Activated CD4-positive, CD25-positive, alpha-beta regulatory T cell (primary cell): Measurements from ENCODE around the gene XRCC3.

Source experiments
- DNase-seq, 4 experiments: peaks; one replicate each; lab custom pipeline; 2025; lab: John Stamatoyannopoulos, UW

The XRCC3 gene

DNA sequence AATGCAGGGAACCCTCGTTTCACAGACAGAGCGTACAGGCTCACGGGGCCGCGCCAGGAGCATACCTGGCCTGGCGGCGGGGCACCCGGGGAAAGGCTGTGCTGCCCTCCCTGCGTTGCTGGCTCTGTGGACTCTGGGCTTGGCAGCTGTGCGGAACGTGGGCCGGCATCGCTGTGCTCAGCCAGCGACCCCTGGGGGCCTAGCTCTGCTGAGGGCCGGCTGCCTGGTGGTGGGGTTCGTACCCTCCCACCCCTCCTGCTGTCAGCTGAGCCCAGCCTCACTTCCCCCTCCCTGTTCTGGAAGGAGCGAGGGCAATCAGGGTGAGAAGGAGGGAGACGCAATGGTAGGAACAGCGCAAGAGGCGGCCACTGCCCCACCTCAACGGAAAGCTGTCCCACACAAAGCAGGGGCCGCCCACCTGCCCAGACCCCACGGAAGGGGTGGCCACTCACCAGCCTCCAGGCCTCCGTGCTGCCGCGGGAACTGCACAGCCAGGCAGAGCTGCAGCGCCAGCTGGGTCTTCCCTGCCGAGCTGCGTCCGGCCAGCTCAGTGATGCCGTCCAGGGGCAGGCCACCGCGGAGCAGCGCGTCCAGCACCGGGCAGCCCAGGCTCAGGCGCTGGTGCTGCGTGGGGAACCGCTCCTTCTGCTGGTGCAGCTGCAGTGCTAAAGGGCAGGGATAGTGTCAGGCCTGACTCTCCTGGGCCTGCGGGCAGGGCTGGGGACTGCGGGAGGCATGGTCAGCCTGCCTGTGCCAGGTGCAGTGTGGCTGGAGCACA, 8.5 kb downstream of the XRCC3 start:
- DNase-seq, result no peak

DNA sequence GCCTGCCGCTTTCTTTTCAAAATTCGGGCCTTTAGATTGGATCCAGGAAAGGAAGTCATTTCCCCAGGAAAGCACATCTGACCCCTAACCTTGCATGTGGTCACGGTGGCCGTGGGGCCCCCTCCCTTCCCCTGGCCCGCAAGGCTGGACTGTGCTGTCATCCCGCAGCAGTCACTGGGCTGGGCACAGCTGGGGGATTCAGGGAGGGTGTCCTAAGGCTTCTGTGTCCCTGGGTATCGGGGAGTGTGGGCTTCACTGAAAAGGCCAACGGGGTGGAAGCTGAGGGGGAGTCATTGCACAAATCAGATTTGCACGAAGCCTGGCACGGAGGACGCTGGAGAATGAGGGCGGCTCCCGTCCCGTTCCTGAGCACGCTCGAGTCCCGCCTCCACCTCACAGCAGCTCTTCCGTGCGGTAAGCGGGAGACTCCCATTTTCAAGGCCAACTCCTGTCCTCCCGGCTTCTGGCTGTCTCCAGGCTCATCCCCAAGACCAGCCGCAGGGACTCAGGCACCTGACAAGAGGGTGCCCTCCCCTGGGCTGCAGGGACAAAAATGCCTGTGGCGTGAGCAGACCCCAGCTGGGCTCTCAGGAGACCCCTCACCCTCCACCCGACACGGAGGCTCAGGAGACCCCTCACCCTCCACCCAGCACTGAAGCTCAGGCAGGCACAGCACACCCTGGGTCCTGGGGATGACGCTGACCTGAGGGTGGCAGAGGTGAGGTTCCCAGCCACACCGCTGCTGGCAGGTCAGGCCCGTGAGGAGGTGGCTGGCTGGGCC, 9.6 kb downstream of the XRCC3 start:
- DNase-seq, result no peak

DNA sequence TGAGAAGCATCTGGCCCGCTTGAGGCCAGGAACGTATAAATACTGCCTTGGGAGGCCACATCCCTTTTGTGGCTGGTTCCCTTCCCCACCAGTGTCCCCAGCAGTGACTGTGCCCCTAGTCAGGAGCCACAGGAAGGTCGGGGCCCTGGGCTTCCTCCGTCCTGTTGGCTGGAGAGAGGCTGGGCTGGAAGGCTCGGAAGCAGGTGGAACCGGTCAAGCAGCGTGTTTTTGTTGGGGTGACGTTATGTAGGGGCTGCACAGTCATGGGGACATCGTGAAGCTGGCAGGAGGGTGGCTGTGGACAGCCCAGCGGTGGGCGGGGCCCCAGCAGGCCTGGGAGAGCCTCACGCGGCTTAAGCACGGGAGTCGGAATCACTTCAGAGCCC, 10.1 kb downstream of the XRCC3 start:
- no peak for DNase-seq

DNA sequence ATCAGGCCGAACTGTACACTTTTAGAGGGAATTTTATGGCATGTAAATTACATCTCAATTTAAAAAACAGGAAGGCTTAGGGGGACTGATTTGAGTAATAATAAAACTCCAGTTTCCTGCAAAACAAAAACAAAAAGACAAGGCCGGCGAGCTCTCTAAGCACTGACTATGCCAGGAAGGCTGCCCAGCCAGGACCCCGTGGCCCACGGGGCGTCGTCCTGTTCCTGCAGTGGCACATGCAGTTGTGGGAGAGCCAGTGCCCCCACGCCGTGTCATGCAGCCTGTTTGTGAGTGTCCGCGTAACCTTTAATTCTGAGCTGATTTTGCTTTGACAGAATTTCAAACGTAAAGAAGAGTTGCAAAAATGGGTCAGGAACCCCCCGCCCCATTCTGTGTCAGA, 10.5 kb downstream of the XRCC3 start:
- no peak for DNase-seq

DNA sequence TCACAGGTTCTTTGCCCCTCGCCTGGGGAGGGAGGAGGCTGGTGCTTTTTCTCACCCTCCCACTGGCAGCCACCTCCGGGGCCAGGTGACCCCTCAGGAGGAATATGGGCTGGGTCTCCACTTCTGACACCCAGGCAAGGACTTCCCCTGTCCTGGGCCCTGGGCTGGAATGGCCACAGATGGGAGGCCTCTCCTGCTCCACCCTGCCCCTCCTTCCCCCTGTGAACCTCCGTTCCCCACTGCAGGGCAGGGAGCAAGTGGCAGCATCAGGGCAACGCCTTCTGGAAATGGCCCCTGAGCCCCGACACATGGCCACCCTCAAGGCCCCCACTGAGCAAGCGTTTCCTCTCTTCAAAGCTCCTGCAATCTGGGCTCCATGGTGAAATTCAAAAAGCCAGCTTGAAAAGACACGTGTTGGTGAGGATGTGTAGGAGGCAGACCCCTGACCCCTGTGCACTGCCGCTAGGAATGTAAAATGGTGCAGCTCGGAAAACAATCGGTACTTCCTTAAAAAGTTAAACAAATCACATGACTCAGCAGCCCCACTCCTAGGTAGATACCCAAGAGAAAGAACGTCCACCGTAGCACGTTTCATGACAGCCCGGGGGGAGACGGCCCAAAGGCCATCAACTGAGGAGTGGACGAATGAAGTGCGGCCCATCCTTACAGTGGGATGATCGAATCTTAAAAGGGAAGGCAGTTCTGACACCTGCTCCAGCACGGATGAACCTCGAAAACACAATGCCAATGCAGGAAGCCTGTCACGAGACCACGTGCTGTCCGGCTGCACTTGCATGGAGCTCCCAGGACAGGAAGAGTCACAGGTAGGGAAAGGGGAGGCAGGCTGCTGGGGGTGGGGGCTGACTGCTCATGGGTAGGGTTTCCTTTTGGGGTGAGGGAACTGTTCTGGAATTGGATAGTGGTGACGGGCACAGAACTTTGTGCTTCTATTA, 11.5 kb downstream of the XRCC3 start:
- no peak for DNase-seq

DNA sequence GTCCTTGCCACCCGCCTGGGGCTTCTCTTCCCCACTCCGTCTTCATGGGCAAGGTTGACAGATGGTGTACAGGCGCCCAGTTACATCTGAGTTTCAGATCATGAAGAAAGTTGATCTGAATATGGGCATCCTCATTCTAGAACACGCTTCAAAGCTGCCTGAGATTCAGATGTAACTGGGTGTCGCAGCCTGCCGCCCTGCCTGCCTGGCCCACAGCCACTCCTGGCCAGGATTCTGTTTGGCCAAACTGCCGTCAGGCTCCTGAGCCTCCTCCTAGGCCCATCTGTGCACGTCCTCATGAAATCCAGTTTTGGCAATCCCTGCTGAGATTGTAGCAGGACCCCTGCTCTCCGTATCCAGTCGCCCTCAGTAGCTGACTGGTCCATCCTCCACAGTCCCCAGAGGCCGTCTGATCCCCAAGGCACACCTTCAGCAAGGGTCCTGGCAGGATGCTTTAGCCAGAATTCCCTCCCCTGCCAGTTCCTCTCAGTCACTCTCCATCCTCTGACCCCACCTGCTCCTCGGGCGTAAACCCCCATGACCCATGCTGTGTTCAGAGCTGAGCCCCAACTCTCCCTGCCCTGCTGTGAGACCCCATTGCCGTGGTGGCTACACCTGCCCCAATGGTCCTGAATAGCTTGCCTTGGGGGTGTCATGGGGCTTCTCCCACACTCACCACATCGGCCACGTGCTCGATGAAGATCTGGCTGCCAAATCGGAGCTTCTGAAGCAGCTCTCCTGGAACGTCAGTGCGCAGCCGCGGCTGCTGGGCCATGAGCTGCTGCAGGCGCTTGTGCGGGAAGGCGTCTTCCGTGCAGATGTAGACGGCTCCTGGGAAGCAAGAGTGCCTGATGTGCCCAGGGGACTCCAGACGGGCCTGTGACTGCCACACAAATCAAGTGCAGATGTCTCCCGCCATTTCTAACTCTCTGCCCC, 12.5 kb downstream of the XRCC3 start:
- no peak for DNase-seq

DNA sequence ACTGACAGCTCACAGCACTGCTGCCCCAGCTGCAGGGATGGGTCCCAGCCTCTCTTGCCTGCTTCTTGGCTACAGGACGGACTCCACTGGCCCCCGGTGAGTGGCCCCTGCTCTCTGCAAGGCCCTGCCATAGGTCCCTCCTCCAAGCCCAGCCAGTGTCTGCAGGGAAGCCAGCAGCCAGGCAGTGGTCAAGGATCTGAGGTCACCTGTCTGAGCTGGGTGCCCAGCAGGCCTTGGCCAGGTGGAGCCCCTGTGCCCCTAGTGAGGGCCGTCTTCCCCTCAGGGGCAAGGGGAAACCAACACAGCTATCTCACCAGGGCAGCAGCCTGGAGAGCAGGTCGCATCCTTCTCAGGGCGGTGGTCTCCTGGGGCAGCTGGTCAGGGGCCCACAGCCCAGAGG, 13.2 kb downstream of the XRCC3 start:
- DNase-seq, result no peak

DNA sequence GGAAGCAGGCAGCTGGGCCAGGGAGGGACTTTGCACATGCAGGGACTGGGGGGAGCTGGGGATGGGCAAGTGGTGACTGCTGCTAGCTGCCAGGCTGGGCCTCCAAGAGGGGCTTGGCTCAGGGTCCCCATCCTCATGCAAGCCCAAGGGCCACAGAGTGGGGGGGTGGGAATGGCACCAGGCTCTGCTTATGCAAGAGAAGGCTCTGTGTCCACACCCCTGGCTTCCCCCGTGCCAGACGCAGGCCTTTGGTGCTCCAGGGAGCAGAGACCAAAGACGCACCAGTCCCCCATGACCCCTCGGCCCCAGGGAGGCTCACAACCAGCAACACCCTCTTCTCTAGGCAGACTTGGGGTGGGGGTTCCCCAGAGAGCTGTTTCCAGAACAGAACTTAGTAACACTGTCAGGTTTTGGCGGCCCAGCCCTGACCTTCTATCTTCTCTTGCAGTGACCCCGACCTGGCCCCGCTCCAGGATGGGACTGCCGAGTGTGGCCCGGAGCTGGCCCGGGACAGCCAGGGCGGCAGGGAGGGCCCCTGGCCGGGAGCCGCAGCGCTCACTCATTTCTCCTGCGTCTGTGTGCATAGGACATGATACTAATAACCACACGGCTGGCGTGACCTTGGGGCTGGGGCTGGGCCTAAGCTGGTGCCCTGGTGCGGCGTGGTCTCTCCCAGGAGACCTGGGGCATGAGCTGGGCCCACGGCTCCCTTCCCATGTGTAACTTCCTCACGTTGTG, 14.3 kb downstream of the XRCC3 start:
- no peak for DNase-seq

DNA sequence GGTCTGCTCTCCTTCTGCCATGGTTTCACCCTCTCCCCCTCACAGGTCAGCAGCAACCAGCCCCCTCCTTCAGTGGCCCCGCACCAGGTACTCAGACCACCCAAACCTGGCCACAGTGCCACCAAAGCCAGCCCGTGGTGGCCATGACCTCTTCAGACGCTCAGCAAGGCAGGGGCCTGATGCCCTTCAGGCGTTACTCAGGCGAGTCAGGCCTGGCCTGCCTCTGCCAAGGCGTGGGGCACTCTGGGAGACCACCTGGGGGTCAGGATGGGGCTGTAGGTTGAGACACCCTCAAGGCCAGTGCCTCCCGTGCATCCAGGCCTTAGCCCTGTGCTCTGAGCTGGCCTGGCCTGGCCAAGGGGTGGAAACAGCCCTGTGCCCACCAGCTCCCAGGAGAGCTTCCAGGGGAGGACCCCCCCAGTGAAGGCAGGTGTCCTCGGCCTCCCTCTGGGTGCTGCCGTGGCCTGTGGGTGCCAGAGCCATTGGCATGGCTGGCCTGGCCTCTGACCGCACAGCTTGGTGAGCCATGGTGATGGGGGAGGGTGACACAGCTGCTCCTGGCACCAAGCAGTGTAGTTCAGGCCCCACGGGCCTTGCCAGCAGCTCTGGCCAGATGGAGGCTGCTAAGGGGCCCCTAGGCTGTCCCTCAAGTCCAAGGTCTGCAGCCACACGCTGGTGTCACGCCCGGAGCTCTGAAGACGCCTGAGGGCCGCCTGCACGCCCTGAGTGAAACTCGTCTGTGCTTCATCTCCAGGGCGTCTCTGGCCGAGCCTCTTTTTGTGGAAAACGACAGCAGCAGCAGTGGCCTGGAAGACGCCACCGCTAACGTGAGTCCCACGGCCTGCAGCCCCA, 15.1 kb downstream of the XRCC3 start:
- DNase-seq, result no peak

DNA sequence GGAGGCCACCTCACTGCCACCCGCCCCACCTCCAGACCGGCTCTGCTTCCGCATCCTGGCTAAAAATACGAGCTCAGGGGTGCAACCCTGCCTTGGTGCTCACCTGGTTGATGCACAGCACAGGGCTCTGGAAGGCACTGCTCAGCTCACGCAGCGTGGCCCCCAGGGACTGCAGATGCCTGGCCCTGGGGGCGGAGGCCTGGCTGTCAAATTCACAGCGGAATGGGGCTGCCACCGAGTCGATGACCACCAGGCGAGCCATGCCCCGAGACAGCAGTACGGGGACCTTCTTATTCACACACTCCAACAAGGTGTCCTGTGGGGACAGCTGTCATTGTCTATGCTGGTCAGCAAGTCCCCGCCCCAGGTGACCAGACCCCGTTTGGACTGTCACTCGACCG, 16.0 kb downstream of the XRCC3 start:
- DNase-seq, result no peak

DNA sequence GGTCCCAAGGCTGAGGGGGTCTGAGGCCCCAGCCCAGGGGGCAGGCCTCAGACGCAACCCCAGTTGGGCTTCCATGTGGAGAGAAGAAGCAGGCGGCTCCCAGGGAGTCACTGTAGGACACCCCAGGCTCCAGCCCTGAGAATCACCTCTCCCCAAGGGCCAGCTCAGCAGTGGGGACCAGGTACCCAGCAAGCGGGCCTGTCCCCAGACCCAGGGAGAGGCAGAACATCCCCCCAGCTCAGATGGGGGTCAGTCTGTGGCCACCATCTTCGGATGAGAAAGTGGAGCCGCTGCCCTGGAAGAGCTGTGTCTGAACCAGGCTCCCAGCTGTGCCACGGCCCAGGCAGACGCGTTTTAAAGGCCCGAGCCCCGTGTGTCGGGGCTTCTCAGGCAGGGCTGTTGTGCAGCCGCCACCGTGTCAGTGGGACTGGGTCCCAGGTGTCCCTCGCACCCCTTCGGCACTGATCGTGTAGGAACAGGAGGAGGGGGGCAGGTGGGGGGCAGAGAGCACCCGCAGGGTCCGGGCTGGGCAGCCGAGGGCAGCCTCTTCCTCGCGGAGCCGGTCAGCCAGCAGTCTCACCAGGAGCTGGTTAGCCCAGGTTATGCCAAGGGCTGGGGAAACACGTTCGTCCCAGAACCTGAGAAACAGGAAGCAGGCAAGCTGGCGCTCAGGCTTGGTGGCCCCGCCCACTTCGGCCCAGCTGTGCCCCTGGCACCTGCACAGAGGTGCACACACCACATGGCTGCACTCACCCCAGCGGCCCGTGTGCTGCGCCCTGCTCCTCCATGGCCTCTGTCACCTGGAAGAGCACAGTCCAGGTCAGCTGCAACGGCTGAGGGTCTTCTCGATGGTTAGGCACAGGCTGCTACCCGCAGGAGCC, 16.6 kb downstream of the XRCC3 start:
- DNase-seq, result no peak

DNA sequence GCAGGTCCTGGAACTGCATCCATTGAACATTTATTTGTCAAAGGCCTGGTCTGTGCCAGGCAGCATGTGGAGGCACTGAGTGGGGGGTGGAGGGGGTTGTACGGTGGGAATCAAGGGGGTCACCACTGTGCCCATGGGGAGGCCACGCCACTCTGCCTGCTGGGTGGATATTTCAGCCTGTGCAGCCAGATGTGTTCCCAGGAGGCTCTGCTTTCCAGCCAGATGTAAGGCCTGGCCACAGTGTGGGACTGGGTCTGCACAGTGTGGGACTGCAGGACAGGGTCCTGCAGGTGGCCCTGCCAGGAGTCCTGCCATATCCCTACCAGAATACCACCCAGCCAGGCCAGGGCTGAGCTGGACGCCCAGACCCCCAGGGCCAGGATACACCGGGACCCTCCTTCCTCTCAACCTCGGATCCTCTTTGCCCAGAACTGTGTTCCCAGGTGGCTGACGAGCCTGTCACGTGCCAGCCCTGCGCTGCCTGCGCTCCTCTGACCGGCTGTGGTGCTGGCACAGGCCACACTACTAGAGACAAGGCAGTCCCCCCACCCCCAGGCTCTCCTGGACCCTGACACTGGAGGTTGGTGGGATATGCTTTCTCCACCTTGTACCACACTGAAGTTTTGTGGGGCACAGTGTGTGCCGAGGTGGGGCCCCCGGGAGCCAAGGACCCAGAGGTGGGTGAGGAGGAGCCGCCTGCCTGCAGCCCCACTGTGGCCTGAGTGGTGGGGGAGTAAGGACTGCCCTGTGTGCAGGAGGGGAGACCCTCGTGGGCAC, 17.5 kb downstream of the XRCC3 start:
- DNase-seq, result no peak

DNA sequence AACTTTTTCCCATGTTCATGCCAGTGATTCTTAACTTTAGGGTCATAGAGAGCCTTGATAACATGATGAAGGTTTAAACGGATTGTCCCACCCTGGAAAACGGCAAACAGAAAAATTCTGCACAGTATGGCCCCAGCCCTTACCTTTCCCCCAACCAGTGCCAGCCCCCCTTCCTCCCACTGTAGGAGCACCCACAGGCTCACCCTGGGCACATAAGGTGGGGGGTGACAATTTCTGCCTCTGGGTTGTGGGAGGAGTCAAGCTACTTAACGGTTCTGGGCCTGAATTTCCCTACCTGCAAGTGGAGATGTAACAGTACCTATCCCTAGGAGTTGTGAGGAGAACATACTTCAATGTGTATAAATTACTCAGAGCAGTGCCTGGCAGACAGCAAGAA, 18.0 kb downstream of the XRCC3 start:
- DNase-seq, result no peak

DNA sequence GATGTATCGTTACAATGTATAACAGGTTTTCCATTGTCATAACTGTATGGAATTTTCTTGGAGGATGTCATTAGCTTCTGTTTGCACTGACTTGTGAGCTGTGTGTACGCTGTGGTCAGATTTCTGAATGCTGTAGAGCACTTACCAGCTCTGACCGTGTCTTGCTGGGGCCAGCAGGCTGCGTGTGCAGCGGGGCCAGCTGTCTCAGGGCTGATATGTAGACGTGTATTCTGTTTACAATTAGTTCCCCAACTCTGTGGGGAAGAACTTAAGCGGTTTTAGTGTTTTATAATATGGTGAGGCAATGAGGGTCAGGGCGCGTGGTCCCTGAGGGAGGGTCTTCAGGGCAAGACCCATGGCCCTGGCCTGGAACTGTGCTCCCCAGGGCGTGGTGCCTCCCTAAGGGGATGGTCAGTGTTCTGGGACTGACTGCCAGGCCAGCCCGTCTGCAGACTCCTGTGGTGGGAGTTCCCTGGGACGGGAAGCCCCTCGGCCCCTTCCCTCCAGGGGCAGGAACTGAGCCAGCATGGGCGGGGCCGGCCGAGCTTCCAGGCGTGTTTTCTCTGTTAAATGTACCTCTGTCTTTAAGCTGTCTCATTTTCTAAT, 18.7 kb downstream of the XRCC3 start:
- DNase-seq, result no peak

DNA sequence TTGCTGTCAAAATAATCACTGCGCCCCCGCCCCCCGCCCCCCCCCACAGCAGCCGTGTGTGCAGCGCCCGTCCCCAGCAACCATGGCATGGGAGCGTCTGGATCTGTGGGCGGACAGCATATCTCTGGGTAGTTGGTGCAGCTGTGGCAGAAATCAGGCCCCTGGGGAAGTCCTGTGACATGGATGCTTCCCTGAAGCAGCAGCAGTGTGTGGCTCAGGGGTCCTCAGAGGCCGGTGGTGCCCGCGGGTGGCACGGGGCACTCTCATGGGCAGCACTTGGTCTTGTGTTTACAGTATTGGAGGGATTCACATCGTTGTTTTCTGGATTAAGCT, 19.2 kb downstream of the XRCC3 start:
- DNase-seq, result no peak

DNA sequence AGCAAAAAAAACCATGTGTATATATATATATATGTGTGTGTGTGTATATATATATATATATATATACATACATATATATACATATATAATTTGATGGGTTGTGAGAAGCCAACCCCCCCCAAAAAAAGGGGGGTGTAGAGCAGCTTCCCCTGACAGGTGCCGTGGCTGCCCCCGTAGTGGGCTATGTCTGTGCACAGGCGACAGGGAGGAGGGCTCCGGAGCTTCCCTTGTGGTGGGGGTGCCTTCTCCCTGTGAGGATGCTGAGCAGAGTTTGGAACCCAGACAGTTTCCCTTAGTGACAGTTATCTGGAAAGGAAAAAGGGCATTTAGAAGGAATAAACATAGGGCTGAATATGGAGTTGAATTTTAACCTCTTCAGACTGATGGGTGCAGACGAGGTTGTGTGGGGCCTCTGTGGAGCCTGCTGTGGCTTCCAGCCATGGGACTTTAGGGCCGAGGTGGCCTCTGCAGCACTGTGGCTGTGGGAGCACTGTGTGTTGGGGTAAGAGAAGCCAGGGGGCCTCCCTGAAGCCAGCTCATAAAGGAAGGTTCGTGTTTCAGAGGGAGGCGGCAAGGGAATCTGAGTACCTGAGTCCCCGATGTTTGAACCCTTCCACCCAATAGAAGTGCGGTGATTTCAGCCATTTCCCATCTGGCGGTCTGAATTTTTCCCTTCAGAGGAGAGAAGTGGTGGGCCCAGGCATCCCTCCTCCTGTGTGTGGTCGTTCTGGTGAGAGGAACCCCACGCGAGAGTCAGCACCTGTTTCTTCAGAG, 19.8 kb downstream of the XRCC3 start:
- no peak for DNase-seq

DNA sequence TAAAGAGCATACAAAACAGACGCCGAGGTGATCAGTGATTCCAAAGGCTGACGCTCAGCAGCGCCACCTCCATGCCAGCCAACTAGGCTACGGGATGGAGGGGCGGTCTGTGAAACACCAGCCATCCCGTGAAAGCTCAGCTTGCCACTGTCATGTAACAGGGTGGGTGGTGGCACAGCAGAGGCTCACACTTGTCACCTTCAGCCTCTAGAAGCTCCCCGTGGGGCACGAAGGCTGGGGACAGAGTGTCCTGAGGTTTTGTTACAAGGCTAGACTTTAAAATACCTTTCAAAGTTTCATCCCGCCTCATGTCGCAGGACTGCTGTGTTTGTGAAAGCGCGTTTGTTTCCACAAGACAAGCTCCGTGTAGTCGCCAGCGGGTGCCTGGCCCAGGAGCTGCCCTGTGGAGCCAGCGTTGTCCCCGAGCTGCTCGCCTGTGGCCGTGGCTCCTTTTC, 20.7 kb downstream of the XRCC3 start:
- DNase-seq, result no peak
